ENCODE results near the gene MCL1.

DNA sequence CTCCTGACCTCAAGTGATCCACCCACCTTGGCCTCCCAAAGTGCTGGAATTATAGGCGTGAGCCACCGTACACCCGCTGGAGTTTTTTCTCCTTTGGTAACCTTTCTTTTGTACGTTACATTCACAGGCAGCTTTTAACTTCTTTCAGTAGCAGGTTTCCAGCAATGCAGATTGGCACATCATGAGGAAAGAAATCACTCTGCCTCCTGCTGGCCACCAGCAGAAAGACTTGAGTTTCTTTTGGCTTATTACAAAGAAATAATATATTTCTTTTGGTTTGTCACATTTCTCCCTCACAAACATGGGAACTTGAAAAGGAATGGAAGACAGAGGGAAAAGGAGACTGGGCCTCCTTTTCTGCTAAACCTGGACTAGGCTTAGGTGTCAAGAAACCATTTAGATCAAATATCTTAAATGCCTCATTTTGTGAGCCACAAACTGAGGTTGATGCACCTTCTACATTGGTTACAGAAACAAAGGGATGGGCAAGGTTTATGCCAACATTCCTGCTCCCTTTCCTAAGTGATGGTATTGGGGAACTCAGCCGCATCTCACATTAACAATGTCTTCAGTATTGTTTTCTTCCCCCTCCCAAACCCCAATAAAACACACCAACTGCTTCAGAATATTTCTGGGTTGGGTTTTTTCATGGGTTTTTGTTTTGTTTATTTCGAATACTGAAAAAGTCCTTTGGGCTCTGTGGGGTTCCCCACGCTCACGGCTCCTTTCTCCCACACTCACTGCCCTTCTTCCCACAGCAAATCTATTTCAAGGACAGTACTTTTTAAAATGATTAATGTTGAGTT, 42.3 kb upstream of the MCL1 start:
- no peak for TF ChIP-seq KDM1A (IDR thresholded peaks at IDR 0.05; ENCODE audit: low read depth)
- TF ChIP-seq KDM5A (IDR thresholded peaks at IDR 0.05): no peak
- TF ChIP-seq, protein P1, sequence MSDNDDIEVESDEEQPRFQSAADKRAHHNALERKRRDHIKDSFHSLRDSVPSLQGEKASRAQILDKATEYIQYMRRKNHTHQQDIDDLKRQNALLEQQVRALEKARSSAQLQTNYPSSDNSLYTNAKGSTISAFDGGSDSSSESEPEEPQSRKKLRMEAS (IDR thresholded peaks at IDR 0.05): no peak

Data from A549 (cell line).